DOHH2 (cell line): ENCODE measurements around the gene KCTD21.

ENCODE experiments used
- H3F3A ChIP-seq: fragments of 200-600 bp; sonication (generic), shearing (Covaris generic); 2 replicates; pipeline ENCODE4 v1.6.0; 2016; ENCODE audit warnings: antibody characterized with exemption, mild to moderate bottlenecking; ENCODE audit not compliant: control insufficient read depth, insufficient read depth
- H3K27ac ChIP-seq: fragments of 200-600 bp; sonication (generic); 2 replicates; pipeline ENCODE4 v1.5.1; 2014; ENCODE audit warnings: low read depth, mild to moderate bottlenecking, low read length, moderate library complexity
- H3K27me3 ChIP-seq: fragments of 200-600 bp; sonication (generic); 2 replicates; pipeline ENCODE4 v1.6.1; 2014; ENCODE audit warnings: mild to moderate bottlenecking, low read length, mixed read lengths; ENCODE audit not compliant: control insufficient read depth
- H3K36me3 ChIP-seq: fragments of 200-600 bp; sonication (generic); 2 replicates; pipeline ENCODE4 v1.6.1; 2014; ENCODE audit warnings: mild to moderate bottlenecking, low read length, moderate library complexity, mixed read lengths; ENCODE audit not compliant: control insufficient read depth
- H3K4me1 ChIP-seq: fragments of 200-600 bp; sonication (generic); 2 replicates; pipeline ENCODE4 v1.6.1; 2014; ENCODE audit warnings: mild to moderate bottlenecking, low read length, mixed read lengths; ENCODE audit not compliant: control insufficient read depth
- H3K4me2 ChIP-seq: fragments of 200-600 bp; sonication (generic); 2 replicates; pipeline ENCODE4 v1.6.0; 2014; ENCODE audit warnings: mild to moderate bottlenecking, low read length, moderate library complexity
- H3K4me3 ChIP-seq: fragments of 200-600 bp; sonication (generic); 2 replicates; pipeline ENCODE4 v1.5.1; 2014; ENCODE audit warnings: mild to moderate bottlenecking, low read length, mixed read lengths
- H3K79me2 ChIP-seq: fragments of 200-600 bp; sonication (generic); 2 replicates; pipeline ENCODE4 v1.6.1; 2014; ENCODE audit warnings: mild to moderate bottlenecking, low read length, mixed read lengths; ENCODE audit not compliant: control insufficient read depth
- H3K9me2 ChIP-seq: fragments of 200-600 bp; sonication (generic); replicated peaks from 2 replicates; pipeline ENCODE4 v1.6.1; 2014; ENCODE audit warnings: mild to moderate bottlenecking, low read length, mixed read lengths; ENCODE audit not compliant: control insufficient read depth
- H3K9me3 ChIP-seq: fragments of 200-600 bp; sonication (generic); 2 replicates; pipeline ENCODE4 v1.6.1; 2014; ENCODE audit warnings: antibody characterized with exemption, low read length, mixed read lengths; ENCODE audit not compliant: control insufficient read depth, insufficient read depth
- H4K20me1 ChIP-seq: fragments of 200-600 bp; sonication (generic); 2 replicates; pipeline ENCODE4 v1.6.0; 2014; ENCODE audit warnings: low read depth, mild to moderate bottlenecking, antibody characterized with exemption, low read length, moderate library complexity; ENCODE audit not compliant: control insufficient read depth, insufficient read depth
- CTCF ChIP-seq: fragments of 200-600 bp; sonication (generic); IDR thresholded peaks from one replicate; pipeline ENCODE4 v1.5.1; 2014; ENCODE audit warnings: antibody characterized with exemption, mild to moderate bottlenecking, low read depth, low read length; ENCODE audit not compliant: poor library complexity, severe bottlenecking
- EZH2phosphoT487 ChIP-seq: fragments of 200-600 bp; sonication (generic); IDR thresholded peaks from 2 replicates; pipeline ENCODE4 v1.6.1; 2017; ENCODE audit warnings: borderline replicate concordance, mild to moderate bottlenecking, antibody characterized with exemption, low read length, moderate library complexity, mixed read lengths

KCTD21 gene

GRCh38 chr11:78189174-78189724, 823 bp upstream of the KCTD21 start:
- no peaks in the 10 kb centered on the region for H3K36me3 ChIP-seq
- H3K9me3 ChIP-seq = no peaks in the 10 kb centered on the region
- H3K9me2 ChIP-seq = no peaks in the 10 kb centered on the region
- H4K20me1 ChIP-seq = no peaks in the 10 kb centered on the region
- H3K4me1 ChIP-seq = peaks cover 26% of the 10 kb centered on the region
- H3K4me2 ChIP-seq = peak overlapping the region; percentile 87
- H3K27ac ChIP-seq = no peak overlapping the region
- H3F3A ChIP-seq = 0 out of 2 replicates have a peak, but pooled peaks cover 5% of the 10 kb centered on the region
- TF ChIP-seq CTCF = no peak
- no peak for TF ChIP-seq EZH2phosphoT487
- H3K79me2 ChIP-seq = no peaks in the 10 kb centered on the region
- H3K27me3 ChIP-seq = no peaks in the 10 kb centered on the region
- peak overlapping the region; percentile 95 for H3K4me3 ChIP-seq

- H3K36me3 ChIP-seq = no peaks in the 10 kb centered on the region
- H3K4me3 ChIP-seq = peak overlapping the region; percentile 95
- H4K20me1 ChIP-seq = no peaks in the 10 kb centered on the region
- H3K9me2 ChIP-seq = no peaks in the 10 kb centered on the region
- peaks cover 19% of the 10 kb centered on the region for H3K4me1 ChIP-seq
- H3K27me3 ChIP-seq = no peaks in the 10 kb centered on the region
- peak overlapping the region; percentile 87 for H3K4me2 ChIP-seq
- no peaks in the 10 kb centered on the region for H3K79me2 ChIP-seq
- 0 out of 2 replicates have a peak, but pooled peaks cover 5% of the 10 kb centered on the region for H3F3A ChIP-seq
- no peaks in the 10 kb centered on the region for H3K9me3 ChIP-seq
- TF ChIP-seq CTCF = no peak
- no peak for TF ChIP-seq EZH2phosphoT487
- H3K27ac ChIP-seq = no peak overlapping the region
These were observed 800 bp downstream of the KCTD21 start for GRCh38 chr11:78187366-78188285.

GRCh38 chr11:78181185-78181584, 7.2 kb downstream of the KCTD21 start:
- Histone ChIP-seq H4K20me1 (no peaks in the 10 kb centered on the region), H3F3A (no peaks in the 10 kb centered on the region), H3K9me3 (no peaks in the 10 kb centered on the region), H3K79me2 (no peaks in the 10 kb centered on the region), H3K27ac (no peak overlapping the region), H3K36me3 (no peaks in the 10 kb centered on the region), H3K9me2 (no peaks in the 10 kb centered on the region), H3K27me3 (no peaks in the 10 kb centered on the region), H3K4me3 (no peak overlapping the region), H3K4me1 (no peaks in the 10 kb centered on the region), H3K4me2 (no peak overlapping the region)
- TF ChIP-seq EZH2phosphoT487 (no peak), CTCF (no peak)
